SW 1271 (cell line): ENCODE data around the gene CTSC.

Experiments used
- DNase-seq, 2 experiments: peaks; one replicate each; lab custom pipeline; 2025; lab: John Stamatoyannopoulos, UW

CTSC gene

GRCh38 chr11:88337181-88337986, at the start of gene CTSC:
CTSC (minus strand) TSS chr11:88337736; CDS start chr11:88337672, 64 bp downstream.
- peak; percentile 67 to 92 for DNase-seq

GRCh38 chr11:88384669-88385005, 47.1 kb upstream of the CTSC start:
- no peak for DNase-seq

DNA sequence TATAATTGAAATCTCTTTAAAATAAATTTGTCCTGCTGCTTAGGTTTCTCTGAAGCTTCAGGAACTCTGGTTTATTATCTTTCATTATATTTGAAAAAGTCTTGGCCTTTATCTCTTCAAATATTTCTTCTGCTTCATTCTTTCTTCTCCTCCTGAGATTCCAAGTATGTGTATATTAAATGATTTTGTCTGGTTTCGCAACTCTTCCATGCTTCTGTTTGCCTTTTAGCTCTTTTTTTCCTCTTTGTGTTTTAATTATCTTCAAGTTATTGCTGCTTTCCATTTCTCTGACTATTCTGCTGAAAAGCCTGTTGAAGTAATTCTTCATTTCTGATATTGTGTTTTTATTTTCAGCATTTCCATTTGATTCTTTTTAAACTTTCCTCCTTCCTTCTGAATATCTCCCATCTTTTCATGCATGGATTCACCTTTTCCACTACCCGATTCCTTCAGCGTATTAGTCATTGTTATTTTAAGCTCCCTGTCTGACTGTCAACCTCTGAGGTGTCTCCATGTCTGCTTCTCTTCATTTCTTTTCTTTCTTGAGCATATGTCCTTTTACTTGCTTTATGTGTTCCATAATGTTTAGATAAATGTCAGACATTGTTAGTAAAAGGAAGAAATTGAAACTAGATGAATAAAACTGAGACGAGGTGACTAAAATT, 46.6 kb upstream of the CTSC start:
- DNase-seq: no peak

DNA sequence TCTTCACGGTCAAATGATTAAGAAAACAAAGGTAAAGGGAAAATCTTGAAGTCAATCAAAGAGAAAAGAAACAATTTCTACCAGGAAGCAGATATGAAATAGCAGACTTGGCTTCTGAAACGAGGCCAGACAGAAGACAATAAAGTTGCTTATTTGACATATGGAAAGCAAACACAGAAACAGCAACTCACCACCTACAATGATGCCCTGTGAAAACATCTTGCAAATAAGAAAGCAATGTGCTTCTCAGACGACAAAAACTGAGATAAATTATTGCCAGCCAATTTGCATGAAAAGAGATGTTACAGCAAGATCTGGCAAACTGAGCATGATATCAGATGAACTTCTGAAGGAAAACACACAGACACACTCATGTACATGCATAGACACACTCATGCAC, 45.9 kb upstream of the CTSC start:
- DNase-seq: no peak

DNA sequence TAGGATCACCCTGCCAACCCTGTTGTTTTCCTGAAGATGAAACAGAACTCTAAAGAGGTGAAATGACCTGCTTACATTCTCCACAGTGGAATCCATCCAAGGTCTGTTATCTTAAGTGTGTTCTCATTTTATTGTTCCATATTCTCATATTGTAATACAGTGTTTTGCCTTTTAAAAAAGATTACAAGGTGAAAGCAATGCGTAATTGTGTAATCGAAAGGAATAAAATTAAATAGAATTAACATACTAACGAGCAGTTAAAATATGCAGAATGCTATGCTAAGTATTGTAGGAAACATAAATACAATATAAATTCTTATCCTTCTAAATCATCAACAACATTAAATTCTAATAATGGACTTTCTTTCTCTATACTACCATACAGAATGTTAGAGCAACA, 41.6 kb upstream of the CTSC start:
- no peak for DNase-seq

GRCh38 chr11:88378422-88379066, 41.0 kb upstream of the CTSC start:
- no peak for DNase-seq

GRCh38 chr11:88377646-88378045, 40.1 kb upstream of the CTSC start:
- DNase-seq: no peak

GRCh38 chr11:88377144-88377543, 39.6 kb upstream of the CTSC start:
- no peak for DNase-seq

GRCh38 chr11:88375927-88376470, 38.5 kb upstream of the CTSC start:
- no peak for DNase-seq

DNA sequence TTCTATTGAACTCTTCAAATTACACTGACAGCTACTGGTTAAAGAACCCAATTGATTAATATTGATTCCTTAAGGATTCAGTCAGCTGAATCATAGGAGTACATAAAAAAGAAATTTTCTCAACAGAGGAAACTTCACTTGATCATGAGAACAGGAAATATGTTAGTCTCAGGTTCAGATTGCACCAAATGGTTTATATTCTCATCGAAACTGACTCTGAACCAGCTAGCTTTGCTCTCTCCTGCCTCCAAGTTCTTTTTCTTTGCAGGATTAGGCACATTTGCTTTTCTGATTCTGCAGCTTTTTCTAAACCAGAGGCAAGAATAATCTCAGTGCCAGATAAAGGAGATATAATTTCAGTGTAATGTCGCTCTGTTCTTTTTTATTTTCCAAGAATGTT, 33.2 kb upstream of the CTSC start:
- no peak for DNase-seq

DNA sequence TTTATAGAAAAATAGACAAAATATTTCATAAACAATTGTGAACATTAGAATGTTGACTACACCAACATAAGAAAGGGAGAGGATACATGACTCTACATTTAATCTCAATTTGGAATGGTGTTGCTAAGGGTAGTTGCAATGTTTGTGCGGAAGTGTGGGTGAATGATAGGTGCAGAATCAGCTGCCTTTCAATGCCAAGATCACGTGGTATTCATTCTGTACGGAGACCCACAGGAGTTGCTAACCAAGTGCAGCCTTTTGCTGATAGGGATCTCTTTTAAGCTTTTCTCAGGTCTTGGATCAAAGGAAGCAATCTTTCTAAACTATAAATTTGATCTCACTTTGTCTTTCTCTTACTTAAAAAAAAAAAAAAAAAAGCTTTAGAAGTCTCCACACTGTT, 29.8 kb upstream of the CTSC start:
- DNase-seq: no peak

GRCh38 chr11:88363648-88364065, 26.1 kb upstream of the CTSC start:
- no peak for DNase-seq

- DNase-seq: no peak
Observed at GRCh38 chr11:88363004-88363403, 25.5 kb upstream of the CTSC start.

GRCh38 chr11:88360141-88360540, 22.6 kb upstream of the CTSC start:
- no peak for DNase-seq

GRCh38 chr11:88359541-88359940, 22.0 kb upstream of the CTSC start:
- no peak for DNase-seq

DNA sequence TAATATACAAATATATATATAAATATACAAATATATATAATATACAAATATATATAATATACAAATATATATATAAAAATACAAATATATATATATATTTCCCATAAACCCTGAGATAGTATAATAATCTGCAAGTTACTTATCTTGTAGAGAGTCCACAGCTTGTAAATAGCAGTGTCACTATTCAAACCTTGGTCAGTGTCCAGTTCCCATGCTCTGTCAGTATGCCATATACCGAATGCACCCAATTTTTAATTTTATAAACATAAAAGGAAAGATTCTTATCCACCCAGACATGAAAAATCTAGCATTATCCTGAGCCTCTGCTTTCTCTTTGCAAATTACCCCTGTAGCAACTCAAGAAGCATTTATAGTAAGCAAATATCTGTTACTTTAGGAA, 21.6 kb upstream of the CTSC start:
- DNase-seq: no peak

DNA sequence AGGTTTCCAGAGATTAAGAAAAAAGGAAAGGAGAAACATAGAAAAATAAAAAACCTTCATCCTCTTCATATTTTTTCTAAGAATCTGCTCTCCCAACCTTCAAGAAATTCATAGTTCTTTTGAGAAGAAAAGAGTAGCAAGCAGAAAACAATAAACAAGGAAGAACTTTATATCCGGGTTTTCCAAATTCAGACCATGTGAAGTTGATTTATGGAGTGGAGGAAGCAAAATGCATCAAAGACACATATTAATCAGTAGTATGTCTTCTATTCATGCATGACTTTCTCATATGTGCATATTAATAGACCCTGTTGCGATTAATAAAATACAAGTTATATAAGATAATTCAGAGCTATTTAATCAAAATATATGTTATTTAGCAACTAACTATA, 20.5 kb upstream of the CTSC start:
- no peak for DNase-seq

DNA sequence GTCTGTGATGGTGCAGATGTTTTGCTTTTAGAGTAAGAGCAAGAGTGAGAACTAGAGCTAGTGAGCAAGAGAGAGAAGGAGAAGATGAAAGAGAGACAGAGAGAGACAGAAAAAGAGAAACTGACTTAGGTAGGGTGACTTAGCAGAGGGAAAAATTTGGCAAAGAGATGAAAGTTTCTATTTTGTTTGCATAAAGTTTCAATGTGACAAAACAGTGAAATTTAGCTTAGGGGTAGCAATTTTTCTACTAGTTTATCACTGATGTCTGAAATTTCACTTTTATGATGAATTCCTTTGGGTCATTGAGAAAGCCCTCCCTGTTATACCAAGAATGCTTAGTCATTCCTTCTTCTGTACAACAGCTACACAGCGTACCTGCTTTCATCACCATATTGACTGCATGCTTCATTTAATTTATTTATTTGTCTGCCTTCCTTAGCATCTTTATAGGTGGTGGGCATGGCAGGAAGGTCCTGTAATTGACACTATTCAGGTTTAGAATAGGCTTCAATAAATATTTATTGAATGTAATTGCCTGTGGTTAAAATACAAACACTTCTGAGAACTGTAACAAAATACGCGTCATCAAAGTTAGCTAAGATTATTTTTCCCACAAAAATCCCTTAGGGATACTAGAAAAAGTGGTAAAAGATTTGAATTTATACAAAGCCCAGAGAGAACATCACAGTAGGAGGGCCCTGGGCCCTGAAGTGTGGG, 19.9 kb upstream of the CTSC start:
- no peak for DNase-seq

DNA sequence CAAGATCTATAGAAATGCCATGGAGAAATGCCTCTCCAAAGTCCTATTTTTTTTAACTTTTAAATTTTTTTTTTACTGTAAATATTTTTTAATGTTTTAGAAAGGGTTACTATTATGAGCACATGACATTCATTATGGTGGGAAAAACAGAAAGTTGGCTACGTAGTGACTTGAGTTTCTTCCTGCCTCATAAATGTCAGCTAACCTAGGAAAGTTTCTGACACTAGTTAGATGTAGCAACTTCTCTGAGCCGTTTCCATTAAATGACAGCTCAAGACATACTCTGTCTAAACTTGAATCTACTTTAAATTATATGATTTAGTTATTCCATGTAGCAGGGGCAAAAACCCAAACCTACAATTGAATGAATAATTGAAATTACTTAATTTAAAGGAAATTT, 18.4 kb upstream of the CTSC start:
- no peak for DNase-seq

DNA sequence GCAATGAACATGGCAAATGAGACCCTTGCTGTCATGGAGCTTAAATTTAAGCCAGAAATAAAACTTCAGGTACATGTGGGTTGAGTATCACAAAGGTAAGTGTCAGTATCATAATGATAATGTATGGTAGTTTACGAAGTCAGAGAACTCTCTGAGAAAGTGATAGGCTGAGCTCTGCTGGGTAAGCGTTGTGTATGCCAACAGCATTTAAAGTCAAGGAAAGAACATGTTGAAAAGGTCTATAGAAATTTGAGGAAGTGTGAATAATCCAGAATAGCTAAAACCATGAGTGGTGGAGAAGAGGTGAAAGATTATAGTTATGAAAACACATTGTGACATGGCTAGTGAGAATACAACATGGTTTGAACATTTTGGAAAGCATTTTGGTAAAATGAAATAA, 17.4 kb upstream of the CTSC start:
- no peak for DNase-seq

GRCh38 chr11:88353835-88354496, 16.4 kb upstream of the CTSC start:
- no peak for DNase-seq

DNA sequence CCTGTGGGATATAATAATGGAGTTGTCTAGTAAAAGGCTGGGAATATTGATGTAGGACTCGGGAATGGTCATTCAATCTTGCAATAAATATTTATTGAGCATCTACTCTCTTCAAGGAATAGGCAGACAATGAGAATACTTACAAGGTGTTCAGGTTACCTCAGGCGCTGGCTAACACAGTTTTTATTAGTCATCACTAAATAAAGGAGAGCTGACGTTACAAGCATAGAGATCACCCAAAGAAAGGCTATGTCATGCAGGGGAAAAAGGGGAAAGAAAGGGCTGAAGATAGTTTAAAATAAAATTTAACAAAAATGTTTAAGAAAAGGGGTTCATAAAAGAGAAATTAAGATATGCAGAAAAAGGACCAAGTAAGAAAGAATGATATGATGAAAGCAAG, 15.8 kb upstream of the CTSC start:
- no peak for DNase-seq
